ENCODE data around the gene USP6NL.

DNA sequence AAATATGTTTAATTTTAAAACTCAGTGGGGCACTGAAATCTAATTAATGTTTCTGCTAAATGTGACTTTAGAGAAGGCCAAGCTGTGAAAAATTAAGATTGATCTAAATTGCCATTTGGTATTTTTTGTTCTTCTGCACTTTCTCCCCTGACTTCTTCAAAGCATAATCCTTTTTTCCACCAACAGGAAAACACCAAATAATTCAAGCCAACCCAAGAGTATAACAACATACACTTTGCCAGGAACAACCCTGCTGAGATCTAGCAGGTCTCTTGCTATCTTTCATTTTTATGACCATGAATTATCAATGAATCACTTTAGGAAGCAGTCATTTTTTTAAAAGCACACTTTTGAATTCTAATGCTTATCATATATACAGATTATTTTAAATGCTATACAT lies 100.1 kb downstream of the USP6NL start:
- TF ChIP-seq, protein P1, sequence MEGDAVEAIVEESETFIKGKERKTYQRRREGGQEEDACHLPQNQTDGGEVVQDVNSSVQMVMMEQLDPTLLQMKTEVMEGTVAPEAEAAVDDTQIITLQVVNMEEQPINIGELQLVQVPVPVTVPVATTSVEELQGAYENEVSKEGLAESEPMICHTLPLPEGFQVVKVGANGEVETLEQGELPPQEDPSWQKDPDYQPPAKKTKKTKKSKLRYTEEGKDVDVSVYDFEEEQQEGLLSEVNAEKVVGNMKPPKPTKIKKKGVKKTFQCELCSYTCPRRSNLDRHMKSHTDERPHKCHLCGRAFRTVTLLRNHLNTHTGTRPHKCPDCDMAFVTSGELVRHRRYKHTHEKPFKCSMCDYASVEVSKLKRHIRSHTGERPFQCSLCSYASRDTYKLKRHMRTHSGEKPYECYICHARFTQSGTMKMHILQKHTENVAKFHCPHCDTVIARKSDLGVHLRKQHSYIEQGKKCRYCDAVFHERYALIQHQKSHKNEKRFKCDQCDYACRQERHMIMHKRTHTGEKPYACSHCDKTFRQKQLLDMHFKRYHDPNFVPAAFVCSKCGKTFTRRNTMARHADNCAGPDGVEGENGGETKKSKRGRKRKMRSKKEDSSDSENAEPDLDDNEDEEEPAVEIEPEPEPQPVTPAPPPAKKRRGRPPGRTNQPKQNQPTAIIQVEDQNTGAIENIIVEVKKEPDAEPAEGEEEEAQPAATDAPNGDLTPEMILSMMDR (IDR thresholded peaks at IDR 0.05): no peak
- no peak for TF ChIP-seq POLR2A (IDR thresholded peaks at IDR 0.05)

Data from testis (tissue), 2 donors.